Epithelial cell of esophagus (primary cell): ENCODE measurements around the gene CARD10.

Experiments
- DNase-seq: peaks from one replicate; pipeline ENCODE4 v3.0.0; 2010; ENCODE audit warnings: low read depth
- H3K4me3 ChIP-seq: 2 replicates; pipeline ENCODE4 v1.5.1; 2011; ENCODE audit warnings: mild to moderate bottlenecking, low read length, control low read depth
- CTCF ChIP-seq: IDR thresholded peaks from 2 replicates; pipeline ENCODE4 v1.5.1; 2011; ENCODE audit warnings: low read depth, mild to moderate bottlenecking, low read length, control low read depth, inconsistent platforms; ENCODE audit not compliant: insufficient read depth; ENCODE audit errors: missing control alignments

Gene CARD10

GRCh38 chr22:37485395-37486223 lies 33.6 kb downstream of the CARD10 start:
- no peak for TF ChIP-seq CTCF
- no peak overlapping the region for H3K4me3 ChIP-seq
- no peak for DNase-seq

- TF ChIP-seq CTCF: no peak
- DNase-seq: no peak
- no peak overlapping the region for H3K4me3 ChIP-seq
Measured at GRCh38 chr22:37484480-37485394, 34.5 kb downstream of the CARD10 start.

- no peak for DNase-seq
- TF ChIP-seq CTCF: no peak
- H3K4me3 ChIP-seq: no peak overlapping the region
Measured at GRCh38 chr22:37483050-37483449, 36.2 kb downstream of the CARD10 start.

- no peak overlapping the region for H3K4me3 ChIP-seq
- DNase-seq: no peak
- no peak for TF ChIP-seq CTCF
Measured at GRCh38 chr22:37482244-37482643, 37.0 kb downstream of the CARD10 start.

- no peak overlapping the region for H3K4me3 ChIP-seq
- no peak for DNase-seq
- no peak for TF ChIP-seq CTCF
Measured at GRCh38 chr22:37481347-37481907, 37.8 kb downstream of the CARD10 start.

- TF ChIP-seq CTCF: no peak
- DNase-seq: no peak
- no peak overlapping the region for H3K4me3 ChIP-seq
Measured at GRCh38 chr22:37480387-37481346, 38.5 kb downstream of the CARD10 start.
